IMR-90 (cell line): Measurements from ENCODE around the gene FCHSD2.

Source experiments
- BHLHE40 ChIP-seq: fragments of 150-350 bp; IDR thresholded peaks from 2 replicates; pipeline ENCODE4 v1.6.1; 2016; ENCODE audit warnings: mild to moderate bottlenecking, low read depth, low read length
- CEBPB ChIP-seq: IDR thresholded peaks from 2 replicates; pipeline ENCODE4 v1.6.1; 2012; ENCODE audit warnings: low read depth, low read length, improper control_type of control experiment
- CTCF ChIP-seq: conservative IDR thresholded peaks from 2 replicates; pipeline ENCODE4 v1.5.1; 2012; ENCODE audit warnings: mild to moderate bottlenecking, low read depth, low read length, improper control_type of control experiment
- ELK1 ChIP-seq: fragments of 150-350 bp; IDR thresholded peaks from 2 replicates; pipeline ENCODE4 v1.6.1; 2016; ENCODE audit warnings: low read depth, mild to moderate bottlenecking, low read length, moderate library complexity, borderline replicate concordance
- MAFK ChIP-seq: IDR thresholded peaks from 2 replicates; pipeline ENCODE4 v1.6.1; 2012; ENCODE audit warnings: low read depth, low read length, improper control_type of control experiment
- POLR2A ChIP-seq: IDR thresholded peaks from 2 replicates; pipeline ENCODE4 v1.6.1; 2012; ENCODE audit warnings: mild to moderate bottlenecking, low read depth, low read length
- RAD21 ChIP-seq: IDR thresholded peaks from 2 replicates; pipeline ENCODE4 v1.6.1; 2012; ENCODE audit warnings: low read length, improper control_type of control experiment
- RCOR1 ChIP-seq: IDR thresholded peaks from 2 replicates; pipeline ENCODE4 v1.6.1; 2012; ENCODE audit warnings: mild to moderate bottlenecking, low read length, improper control_type of control experiment; ENCODE audit not compliant: insufficient replicate concordance
- RFX5 ChIP-seq: IDR thresholded peaks from 2 replicates; pipeline ENCODE4 v1.8.0; 2012; ENCODE audit warnings: low read depth, mild to moderate bottlenecking, low read length, moderate library complexity
- USF2 ChIP-seq: fragments of 150-350 bp; IDR thresholded peaks from 2 replicates; pipeline ENCODE4 v1.6.1; 2017; ENCODE audit warnings: mild to moderate bottlenecking, antibody characterized with exemption, low read length, low read depth

- no peak for TF ChIP-seq RAD21
- TF ChIP-seq CTCF: no peak
- no peak for TF ChIP-seq POLR2A
- no peak for TF ChIP-seq USF2
- TF ChIP-seq RCOR1: no peak
- TF ChIP-seq RFX5: no peak
- no peak for TF ChIP-seq MAFK
- TF ChIP-seq ELK1: no peak
- TF ChIP-seq CEBPB: no peak
- no peak for TF ChIP-seq BHLHE40
These were observed 161.0 kb downstream of the FCHSD2 start for GRCh38 chr11:72981080-72981479.
